HG02943 (cell line): Measurements from ENCODE around the gene COX8A.
A peak's percentile ranks its signal among the peaks of the same experiment; 100 is the strongest.
"Not testable (repeated sequence)": the region's sequence is repeated elsewhere in the genome, so short reads cannot be mapped to it uniquely, and the experiment has no call there.

Source experiments
- ATAC-seq: cut with Tn5 transposase; IDR thresholded peaks from one replicate; pipeline ENCODE4 v1.9.1; 2021; ENCODE audit warnings: mild to moderate bottlenecking, low read depth, moderate library complexity; ENCODE audit not compliant: unreplicated experiment

COX8A gene

DNA sequence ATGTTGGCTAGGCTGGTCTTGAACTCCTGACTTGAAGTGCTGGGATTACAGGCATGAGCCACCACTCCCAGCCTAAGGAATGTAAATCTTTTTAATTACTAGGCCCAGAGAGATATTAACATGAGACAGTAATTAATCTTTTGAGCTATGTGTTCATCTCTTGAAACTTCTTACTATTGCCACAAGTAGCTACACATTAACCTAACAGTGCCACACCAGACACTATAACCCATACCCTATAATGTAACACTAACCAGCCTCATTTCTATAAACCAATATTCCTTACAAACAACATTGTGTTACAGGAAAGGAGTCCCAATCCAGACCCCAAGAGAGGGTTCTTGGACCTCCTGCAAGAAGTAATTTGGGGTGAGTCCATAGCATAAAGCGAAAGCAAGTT is 8.0 kb upstream of the COX8A start:
- no peak for ATAC-seq

DNA sequence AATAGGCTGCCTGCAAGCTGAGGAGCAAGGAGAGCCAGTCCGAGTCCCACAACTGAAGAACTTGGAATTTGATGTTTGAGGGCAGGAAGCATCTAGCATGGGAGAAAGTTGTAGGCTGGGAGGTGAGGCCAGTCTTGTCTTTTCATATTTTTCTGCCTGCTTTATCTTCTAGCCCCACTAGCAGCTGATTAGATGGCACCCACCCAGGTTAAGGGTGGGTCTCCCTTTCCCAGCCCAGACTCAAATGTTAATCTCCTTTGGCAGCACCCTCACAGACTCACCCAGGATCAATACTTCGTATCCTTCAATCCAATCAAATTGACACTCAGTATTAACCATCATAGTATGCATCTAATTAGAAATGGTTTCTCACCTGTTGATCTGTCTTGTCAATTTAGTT is 5.0 kb upstream of the COX8A start:
- ATAC-seq = no peak

DNA sequence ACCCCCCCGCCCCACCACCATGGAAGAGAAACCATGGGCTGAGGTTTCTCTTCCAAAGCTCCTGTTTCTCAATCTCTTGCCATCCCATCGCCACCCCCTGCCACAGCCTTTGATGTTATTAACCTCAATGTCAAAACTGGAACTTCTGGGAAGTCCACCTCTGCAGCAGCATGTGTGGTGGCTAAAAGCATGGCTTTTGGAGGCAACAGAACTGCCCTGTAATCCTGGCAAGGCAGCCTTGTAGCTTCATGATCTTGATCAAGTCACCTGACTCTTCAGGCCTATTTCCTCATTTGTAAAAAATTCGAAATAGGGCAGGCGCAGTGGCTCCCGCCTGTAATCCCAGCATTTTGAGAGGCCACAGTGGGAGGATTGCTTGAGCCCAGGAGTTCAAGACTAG is 3.5 kb upstream of the COX8A start:
- no peak for ATAC-seq

DNA sequence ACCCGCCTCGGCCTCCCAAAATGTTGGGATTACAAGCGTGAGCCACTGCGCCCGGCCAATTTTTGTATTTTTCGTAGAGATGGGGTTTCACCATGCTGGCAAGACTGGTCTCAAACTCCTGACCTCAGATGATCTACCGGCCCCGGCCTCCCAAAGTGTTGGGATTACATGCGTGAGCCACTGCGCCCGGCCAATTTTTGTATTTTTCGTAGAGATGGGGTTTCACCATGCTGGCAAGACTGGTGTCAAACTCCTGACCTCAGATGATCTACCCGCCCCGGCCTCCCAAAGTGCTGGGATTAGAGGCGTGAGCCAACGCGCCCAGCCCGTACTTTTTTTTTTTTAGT is 535 bp upstream of the COX8A start:
- not testable (repeated sequence) for ATAC-seq

DNA sequence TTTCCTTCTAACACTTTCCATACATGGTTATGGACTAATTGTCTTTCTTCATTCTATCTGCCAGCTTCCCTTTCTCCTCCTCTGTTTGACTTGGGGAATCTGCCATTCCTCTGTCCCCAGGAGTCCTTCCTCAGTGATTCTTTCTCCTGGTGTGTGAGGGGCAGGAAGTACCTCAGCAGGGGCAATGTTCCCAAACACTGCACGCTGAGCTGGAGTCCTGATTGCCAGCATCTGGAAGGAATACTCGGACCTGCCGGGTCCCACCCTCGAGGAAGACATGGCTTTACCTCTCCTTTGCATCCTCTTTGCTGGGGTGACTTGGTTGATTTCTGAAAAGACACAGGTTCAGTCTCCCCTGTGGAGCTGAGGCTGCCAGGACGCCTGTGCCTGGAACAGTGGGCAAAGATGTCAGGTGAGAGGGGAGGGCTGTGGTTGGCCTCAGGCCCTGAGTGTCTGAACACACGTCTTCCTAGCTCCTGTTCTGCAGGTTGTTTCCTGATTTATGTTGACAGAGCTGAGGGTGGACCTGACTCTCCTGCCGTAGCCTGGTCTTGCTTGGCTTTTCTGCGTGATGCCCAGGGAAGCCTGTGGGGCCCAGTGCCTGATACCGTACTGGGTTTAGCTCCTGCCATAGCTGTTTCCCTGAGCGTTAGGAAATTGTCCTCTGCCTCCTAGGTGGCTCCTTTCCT is 4.3 kb downstream of the COX8A start:
- ATAC-seq = no peak

DNA sequence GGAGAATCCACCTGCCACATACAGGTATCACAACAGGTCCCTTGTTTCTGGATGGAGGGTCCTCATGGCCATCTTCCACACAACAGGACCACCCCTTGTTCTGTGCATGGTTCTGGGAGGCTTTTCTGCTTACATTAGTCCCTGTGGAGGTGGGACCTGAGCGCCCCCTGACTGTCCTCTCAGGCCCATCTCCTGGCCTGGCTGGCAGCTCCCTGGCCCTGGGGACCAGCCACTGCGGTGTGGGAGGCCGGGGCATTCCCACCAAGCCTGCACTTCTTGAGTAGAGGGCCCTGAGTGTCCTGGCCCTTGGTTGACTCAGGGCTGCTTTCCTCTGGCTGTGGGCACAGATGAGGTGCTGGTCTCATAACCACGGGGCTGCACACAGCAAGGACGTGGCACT is 5.0 kb downstream of the COX8A start:
- no peak for ATAC-seq

DNA sequence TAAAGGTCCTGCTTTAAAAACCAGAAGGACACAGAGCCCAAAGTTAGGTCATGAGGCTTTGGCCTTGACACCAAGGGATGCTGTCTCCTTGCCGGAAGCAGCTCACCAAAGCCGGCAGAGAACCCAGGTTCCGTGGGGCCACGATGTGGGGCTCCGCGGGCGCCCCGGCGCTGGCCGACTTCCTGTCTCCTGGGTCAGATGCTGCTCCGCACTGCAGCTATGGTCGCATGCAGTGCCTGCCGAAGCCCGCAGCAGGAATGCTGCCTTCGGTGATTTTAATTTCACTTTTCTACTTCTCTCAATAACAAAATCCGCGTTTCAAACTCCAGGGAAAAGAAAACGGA is 11.4 kb downstream of the COX8A start:
- no peak for ATAC-seq

DNA sequence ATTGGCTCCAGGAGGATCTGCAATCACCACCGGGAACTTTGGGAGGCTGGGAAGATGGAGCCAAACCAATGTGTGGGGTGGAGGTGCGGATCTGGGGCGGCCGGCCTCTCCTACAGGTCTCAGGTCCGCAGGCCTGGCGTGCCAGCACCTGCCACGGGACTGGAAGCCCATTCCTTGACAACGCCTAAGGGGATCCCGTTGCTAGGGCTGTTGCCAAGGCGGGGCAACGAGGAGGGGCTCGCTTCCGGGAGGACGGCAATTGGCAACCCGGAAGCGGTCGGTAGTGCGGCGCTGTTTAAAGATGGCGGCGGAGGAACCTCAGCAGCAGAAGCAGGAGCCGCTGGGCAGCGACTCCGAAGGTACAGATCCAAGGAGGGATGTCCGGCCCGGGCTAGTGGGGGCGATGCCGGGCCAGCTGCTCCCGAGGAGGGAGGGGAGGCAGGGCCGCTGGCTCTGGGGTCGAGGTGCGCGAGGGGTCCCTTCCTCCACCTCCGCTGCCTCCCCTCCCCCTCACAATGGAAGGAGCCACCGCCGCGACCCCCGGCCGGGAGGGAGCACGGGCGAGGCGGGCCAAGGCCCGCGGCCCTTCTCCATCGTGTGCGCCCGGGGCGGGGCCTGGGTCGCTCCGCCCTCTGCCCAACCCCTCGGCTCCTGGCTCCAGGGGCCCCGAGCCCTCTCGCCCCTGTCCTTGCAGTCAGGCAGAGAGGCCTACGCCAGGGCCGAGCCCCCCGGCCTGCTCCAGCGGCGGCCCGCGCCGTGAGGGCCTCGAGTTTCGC is 11.9 kb downstream of the COX8A start, which contains the start of gene OTUB1:
TSS of gene OTUB1 (plus strand) at position 283 of the 776 bp plus-strand sequence. CDS start at position 302, 19 bp downstream.
- ATAC-seq = peak; percentile 77

DNA sequence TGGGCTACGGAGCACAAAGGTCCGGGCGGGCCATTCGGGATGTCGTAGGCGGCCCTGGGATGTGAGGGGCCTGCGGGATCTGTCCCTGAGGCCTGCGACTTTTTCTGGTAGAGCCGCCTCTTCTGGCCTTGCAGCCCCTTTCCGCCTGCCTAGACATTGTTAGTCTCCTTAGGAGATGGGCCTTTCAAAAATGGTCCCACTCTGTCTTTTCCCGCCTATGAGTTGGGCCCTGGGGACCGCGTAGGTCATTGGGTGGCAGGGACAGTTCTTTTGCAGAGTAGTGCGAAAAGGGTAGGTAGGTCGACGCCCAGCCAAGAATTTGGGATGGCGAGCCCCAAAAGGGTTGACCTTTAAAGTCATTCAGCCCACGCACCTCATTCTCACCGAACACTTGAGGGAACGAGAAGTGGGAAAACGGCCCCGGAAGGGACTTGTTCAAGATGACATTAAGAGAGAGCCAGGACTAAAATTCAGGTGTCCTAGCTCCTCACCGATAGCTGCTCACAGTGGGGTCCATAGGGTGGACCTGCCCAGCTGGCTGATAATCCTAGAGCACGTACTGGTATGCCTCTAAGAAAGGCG is 12.6 kb downstream of the COX8A start:
- no peak for ATAC-seq

DNA sequence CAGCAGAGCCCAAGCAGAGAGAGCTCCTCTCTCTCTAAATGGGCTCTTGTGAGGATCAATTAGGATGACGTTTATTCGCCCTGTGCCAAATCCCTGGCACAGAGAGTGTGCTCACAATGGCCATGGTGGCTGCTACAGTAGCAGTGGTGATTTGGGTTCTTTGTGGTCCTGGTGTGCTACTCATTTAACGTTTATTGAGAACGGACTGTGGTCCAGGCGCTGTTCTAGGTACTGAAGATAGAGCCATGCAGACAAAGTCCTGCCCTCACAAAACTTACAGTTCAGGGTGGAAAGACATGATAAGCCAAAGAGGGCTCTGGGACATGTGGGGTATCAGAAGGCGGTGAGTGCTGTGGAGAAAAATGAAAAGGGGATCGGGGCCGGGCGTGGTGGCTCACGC is 17.1 kb downstream of the COX8A start:
- ATAC-seq = no peak

DNA sequence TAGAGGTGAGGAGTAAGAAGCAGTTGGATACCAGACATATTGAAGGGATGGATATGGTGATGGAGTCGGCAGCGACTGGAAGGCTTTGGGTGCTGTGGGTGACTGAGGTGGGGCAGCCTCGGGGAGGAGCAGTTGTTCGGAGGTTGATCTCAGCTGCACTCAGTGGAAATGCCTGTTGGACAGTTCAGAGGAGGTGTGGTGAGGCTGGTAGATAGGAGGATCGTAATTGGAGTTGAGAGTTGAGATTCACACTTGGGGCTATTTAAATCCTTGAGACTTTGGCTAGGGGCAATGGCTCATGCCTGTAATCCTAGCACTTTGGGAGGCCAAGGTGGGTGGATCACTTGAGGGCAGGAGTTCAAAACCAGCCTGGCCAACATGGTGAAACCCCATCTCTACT is 18.7 kb downstream of the COX8A start:
- ATAC-seq = no peak

DNA sequence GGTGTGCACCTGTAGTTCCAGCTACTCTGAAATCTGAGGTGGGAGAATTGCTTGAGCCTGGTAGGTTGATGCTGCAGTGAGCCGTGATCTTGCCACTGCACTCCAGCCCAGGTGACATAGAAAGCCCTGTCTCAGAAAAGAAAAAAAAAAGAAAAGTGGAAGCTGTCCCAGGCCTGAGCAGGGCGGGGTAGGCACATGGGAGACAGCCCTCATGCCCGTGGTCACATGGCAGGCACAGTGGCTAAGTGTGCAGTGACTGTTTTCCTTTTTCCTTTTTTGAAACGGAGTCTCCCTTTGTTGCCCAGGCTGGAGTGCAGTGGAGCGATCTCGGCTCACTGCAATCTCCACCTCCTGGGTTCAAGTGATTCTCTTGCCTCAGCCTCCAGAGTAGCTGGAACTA is 19.6 kb downstream of the COX8A start:
- ATAC-seq = no peak

DNA sequence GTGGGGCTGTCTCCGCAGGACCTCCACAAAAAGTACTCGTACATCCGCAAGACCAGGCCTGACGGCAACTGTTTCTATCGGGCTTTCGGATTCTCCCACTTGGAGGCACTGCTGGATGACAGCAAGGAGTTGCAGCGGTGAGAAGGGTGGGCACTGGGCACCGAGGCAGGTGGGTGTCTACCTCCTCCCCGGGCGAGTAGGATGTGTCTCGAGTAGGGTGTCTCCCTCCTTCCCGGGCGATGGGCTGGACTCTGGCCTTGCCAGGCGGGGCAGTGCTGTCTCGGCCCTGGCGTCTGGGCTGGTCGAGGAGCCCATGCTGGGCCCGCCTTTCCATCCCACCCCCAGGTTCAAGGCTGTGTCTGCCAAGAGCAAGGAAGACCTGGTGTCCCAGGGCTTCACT is 22.1 kb downstream of the COX8A start:
- ATAC-seq = no peak

DNA sequence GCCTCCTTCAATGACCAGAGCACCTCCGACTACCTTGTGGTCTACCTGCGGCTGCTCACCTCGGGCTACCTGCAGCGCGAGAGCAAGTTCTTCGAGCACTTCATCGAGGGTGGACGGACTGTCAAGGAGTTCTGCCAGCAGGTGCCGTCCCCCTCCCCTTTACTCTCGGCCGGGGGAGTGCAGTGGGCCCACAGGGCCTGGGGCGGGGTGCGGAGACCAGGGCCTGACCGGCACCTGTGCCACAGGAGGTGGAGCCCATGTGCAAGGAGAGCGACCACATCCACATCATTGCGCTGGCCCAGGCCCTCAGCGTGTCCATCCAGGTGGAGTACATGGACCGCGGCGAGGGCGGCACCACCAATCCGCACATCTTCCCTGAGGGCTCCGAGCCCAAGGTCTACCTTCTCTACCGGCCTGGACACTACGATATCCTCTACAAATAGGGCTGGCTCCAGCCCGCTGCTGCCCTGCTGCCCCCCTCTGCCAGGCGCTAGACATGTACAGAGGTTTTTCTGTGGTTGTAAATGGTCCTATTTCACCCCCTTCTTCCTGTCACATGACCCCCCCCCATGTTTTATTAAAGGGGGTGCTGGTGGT is 22.8 kb downstream of the COX8A start:
- ATAC-seq = no peak

DNA sequence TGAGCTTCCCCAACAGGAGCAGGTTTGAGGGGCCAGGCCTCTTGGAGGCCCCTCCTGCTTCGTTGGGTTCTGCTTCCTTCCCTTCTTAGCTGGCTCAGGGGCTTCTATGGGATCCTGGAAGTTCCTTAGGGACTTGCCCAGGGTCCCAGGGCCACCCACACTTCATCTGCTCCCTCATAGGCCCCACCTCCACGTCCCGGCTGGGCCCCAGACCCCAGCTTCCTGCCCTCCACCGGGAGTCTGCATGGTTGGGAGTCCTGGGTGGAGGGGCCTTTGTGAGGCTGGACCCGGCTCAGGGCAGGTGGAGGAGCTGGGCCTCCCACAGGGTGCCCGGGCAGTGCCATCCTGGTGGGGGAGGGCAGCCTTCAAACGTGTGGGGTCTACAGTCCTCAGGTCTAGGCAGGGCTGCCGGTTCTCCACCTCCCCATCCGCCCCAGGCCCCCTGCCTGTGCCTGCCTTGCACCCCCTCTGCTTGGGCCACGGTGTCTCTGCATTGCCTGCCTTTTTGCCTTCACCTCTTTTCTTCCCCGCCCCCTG is 23.4 kb downstream of the COX8A start:
- ATAC-seq = no peak

DNA sequence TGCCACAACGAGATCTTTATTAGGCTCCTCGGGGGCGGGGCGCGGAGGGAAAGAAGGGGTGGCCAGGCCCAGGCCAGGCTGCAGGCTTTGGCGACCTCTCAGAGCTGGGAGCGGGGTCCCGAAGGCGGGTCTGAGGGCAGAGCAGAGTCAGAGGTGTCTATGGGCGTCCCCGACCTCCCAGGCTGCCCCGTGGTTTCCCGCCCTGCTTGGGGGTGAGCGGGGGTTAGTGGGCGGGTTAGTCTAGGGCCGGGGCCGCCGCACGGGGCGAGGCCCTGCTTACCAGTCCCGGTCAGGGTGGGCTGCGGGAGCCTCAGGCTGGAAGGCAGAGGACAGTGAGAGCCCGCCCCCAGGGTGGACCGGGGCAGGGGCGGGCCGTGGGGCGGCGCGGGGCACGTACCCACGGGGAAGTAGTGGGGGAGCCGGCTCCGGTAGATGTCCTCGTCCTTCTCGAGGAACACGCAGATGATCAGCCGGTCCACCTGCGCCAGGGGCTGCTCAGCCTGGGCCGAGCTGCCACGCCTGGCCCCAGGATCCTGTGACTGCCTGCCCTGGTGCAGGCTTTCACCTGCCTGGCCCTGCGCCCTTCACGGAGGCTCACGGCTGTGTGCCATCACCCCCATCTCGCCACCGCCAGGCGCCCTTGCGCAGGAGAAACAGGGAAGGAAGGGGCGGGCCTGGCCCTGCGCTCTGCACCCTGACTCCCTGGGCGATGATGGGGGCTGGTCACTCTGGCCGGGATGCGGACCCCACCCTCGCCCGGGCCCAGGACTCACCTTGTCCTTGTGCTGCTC is 24.3 kb downstream of the COX8A start:
- ATAC-seq = no peak

DNA sequence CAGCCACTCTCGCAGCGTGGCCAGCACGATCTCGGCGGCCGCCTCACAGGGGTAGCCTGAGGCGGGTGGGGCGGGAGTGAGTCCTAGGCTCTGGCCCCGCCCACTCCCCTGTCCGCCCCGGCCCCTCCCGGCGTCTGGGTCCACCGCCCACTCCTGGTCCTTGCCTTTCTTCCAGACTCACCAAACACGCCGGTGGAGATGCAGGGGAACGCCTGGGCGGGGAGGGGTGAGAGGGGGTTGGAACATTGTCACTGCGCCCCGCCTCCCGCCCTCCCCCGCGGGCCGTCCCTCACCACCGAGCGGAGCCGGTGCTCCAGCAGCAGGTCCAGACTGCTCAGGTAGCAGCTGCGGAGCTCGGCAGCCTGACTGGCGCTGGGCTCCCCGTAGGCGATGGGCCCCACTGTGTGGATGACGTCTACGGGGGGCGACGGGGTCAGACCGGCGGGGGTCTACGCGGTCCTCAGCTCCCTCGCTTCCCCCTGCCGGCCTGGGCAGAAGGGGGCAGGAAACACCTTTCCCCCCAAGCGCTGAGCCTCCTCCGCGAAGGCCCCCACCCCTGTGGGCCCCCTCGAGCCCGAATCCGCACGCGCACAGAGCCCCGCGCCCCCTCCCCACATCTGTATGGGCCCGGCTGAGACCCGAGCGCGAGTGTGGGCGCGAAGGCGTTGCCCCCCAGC is 25.1 kb downstream of the COX8A start:
- no peak for ATAC-seq

DNA sequence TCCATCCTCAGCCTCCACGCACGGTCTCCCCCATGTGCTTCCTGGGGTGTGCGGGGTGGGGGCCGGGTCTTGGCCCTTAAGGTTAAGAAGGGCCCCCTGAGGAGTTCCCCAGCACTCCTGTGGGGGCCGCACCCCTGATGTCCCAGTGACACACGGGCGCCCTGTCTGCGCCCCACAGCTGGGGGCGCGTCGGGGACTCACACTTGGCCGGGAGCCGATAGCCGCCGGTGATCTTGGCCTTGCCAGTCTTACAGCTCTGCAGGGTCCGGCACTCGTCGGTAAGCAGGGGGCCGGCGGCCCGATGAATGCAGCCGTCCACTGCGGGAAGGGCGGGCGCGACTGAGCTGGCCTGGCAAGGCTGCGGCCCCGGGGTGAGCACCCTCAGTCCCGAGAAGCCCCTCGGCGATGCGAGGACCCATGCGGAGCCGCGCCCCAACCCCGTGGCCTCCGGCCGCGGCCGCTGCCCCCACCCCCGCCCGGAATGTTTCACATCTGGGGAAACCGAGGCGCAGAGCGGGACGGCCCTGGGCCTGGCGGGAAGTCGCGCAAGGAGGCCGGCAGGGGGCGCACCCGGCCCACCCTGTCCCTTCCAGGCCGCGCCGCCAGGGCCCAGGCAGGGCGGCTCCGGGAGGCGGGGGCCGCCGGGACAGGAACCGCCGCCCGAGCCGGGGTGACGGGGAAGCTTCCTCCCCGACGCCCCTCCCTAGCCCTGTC is 25.8 kb downstream of the COX8A start:
- no peak for ATAC-seq

DNA sequence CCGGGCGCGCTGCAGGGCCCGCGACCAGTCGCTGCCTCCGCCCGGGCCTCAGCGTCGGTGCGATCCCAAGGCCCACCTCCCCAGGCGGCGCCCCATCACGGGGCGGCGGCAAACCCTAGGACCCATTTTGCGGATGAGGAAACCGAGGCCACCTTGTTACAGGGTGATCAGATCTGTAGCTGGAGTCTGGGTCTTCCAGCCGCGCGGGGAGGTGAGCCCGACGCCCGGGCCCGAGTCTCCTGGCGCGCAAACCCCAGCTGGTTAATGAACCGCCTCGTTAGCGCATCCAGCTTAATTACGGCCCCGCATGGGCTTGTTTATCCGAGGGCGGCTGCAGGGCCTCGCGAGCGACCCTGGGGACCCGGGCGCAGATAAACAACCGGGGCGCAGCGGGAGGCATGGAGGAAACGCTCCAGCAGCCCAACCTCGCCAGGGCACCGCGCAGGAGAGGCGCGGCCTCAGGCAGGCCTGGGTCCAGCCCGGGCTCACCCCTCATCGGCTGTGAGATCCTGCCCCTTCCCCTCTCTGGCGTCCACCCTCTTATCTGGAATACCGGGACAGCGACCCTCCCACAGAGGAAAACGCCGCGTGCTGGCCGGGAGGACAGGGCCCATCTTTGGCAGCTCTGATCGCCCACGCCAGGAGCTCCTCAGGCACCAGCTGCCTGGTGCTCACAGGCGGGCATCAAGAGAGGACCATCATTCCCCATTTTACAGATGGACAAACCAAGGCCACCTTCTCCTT is 26.5 kb downstream of the COX8A start:
- no peak for ATAC-seq
